VCaP (cell line): ENCODE results near the gene SERINC3.

Source experiments
- H3K27ac ChIP-seq: fragments of 450-650 bp; 2 replicates; pipeline ENCODE4 v1.5.1; 2017
- TF ChIP-seq, protein P1 (sequence below): fragments of 450-650 bp; conservative IDR thresholded peaks from 2 replicates; pipeline ENCODE4 v1.5.1; 2017; ENCODE audit warnings: mild to moderate bottlenecking, moderate library complexity

Gene SERINC3

GRCh38 chr20:44544263-44544662 is 22.4 kb upstream of the SERINC3 start:
- TF ChIP-seq, protein P1, sequence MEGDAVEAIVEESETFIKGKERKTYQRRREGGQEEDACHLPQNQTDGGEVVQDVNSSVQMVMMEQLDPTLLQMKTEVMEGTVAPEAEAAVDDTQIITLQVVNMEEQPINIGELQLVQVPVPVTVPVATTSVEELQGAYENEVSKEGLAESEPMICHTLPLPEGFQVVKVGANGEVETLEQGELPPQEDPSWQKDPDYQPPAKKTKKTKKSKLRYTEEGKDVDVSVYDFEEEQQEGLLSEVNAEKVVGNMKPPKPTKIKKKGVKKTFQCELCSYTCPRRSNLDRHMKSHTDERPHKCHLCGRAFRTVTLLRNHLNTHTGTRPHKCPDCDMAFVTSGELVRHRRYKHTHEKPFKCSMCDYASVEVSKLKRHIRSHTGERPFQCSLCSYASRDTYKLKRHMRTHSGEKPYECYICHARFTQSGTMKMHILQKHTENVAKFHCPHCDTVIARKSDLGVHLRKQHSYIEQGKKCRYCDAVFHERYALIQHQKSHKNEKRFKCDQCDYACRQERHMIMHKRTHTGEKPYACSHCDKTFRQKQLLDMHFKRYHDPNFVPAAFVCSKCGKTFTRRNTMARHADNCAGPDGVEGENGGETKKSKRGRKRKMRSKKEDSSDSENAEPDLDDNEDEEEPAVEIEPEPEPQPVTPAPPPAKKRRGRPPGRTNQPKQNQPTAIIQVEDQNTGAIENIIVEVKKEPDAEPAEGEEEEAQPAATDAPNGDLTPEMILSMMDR, result no peak

DNA sequence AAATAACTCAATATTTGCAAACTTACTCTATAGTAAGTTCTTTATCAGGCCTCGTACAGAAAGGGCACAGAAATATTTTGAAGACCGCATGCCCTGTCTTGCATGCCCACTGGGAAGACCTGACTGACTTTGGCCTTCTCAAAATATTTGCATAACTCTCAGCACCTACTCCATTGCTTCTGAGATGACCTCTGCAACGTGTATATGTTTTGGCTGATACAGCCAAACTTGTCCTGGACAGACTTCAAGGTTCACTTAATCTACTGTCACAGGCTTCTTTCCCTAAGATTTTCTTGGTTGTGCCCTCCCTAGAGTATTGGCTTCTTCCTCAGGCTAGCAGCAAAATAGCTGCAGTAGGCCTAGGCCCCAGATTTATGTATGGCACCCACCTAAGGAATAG is 21.5 kb upstream of the SERINC3 start:
- TF ChIP-seq, protein P1, result no peak
- no peak overlapping the region for H3K27ac ChIP-seq

More at GRCh38 chr20:44544263-44544662, 22.4 kb upstream of the SERINC3 start:
- H3K27ac ChIP-seq, result no peak overlapping the region

- TF ChIP-seq, protein P1, result no peak
- H3K27ac ChIP-seq, result no peak overlapping the region
Measured at GRCh38 chr20:44542890-44543289, 21.0 kb upstream of the SERINC3 start.

- TF ChIP-seq, protein P1, result no peak
- H3K27ac ChIP-seq, result no peak overlapping the region
Measured at GRCh38 chr20:44541992-44542391, 20.1 kb upstream of the SERINC3 start.

DNA sequence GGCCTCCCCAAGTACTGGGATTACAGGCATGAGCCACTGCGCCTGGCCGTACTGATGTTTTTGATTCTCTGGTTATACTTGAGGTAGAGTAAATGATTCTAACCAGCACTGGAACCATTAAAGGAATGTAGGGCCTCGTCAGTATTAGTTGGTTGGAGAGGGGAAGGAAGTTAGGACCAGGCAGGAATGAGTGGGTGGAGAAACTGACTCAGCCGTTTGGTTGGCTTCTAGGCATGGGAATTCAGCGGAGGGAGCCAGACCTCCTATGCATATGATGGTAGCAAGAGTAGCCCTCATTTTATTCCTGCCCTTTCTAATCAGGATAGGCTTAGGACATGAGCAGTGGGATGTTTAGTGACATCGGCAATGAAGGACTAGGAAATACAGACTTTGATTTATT is 19.0 kb upstream of the SERINC3 start:
- no peak overlapping the region for H3K27ac ChIP-seq
- TF ChIP-seq, protein P1, result no peak

DNA sequence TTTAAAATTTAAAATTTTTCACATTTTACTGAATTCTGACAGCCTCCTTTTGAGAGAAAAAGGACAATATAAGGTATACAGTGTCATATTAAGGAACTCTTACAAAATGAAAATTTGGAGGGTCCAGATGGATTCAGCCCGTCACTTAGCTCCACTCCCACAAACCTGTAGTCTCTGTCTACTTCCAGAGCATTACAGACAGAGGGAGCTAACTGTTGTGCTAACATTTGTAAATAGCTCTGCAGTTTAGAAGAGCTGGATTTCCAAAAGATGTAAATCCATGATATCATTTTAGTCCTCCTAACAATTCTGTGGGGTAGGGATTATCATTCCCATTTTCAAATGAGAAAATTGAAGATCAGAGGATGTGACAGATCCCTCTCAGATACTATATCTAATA is 16.1 kb upstream of the SERINC3 start:
- H3K27ac ChIP-seq, result no peak overlapping the region
- TF ChIP-seq, protein P1, result peak; percentile 37; the same call in 1 of the 2 replicates

DNA sequence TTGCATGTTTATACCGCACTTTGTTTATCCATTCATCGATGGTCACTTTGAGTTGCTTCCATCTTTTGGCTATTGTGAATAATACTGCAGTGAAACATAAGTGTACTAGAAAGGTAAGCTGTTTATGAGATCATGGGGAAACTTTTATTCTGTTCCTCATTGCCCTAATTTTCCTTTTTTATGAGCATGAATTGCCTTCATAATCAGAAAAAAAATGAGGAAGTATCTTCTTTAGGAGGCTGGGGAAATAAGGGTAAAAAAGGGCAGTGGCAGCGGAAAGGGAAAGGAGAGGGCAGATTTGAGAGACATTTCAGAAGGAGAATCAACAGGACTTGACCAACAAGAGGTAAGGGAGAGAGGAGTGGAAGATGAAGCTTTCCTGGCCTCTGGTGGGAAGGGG is 14.3 kb upstream of the SERINC3 start:
- TF ChIP-seq, protein P1, result no peak
- H3K27ac ChIP-seq, result no peak overlapping the region
